Activated T-helper 1 cell treated with Interleukin-2 at 50 U/mL for 16 hours (primary cell): ENCODE results near the gene GSN.

ENCODE experiments used
- DNase-seq: peaks from one replicate; pipeline ENCODE4 v3.0.0-alpha.2; 2020; ENCODE audit warnings: low read depth

GSN gene

DNA sequence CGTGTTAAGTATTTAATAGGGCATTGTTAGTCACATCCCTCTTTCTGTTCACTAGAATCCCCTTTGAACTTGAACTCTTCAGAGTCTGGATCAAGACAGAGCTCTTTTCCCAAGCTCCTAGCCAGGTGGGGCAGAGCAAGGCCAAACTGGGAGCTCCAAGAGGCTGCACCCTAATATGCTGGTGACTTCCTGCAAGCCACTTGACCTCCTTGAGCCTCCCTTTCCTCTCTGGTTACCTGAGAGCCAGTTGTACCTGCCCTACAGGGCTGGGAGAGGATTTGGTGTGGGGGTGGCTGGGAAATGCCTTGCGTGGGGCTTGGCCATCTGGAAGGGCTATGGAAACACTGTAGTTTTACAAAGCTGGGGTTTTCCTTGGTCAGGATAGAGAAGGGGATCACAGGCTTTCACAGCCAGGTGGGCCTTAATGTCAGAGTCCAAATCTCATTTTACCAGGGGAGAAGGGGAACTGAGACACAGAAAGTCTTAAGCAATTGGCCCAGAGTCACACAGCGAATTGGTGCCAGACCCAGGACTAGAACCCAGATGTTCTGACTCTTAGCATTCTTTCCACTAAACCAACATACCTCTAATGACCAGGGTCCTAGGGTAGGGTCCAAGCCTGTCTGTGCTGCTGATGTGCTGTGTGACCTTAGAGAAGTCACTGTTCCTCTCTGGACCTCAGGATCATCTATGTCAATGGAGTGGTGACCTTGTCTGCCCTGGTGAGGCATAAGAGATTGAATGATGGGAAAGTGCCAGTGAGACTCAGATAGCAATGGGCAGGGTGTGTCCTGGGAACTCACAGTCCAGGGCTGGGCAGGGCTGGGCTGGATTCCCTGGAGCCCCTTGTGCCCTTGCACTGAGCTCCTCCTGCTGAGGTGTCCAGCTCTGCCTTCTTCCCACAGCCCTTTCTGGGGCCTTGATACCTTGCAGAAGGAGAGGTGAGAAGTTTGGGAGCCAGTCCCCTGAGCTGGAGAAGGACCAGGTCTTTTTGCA, 35.8 kb downstream of the GSN start:
- DNase-seq, result no peak

DNA sequence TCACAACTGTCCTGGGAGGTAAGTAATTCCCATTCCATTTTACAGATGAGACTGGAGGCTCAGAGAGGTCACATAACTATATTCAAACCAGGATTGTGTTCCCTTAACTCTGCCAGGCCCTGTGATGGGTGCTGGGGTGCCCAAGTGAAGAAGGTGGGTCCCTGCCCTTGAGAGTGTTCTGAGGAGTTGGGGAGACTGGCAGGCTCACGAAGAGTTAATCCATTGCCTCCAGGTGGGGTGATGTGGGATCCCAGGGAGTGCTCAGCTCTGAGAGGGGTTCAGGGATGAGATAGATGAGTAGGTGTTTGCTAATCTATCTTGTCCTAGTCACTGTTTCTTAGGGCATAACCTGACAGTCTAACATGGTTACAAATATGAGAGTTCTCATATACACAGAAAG, 36.7 kb downstream of the GSN start:
- no peak for DNase-seq

DNA sequence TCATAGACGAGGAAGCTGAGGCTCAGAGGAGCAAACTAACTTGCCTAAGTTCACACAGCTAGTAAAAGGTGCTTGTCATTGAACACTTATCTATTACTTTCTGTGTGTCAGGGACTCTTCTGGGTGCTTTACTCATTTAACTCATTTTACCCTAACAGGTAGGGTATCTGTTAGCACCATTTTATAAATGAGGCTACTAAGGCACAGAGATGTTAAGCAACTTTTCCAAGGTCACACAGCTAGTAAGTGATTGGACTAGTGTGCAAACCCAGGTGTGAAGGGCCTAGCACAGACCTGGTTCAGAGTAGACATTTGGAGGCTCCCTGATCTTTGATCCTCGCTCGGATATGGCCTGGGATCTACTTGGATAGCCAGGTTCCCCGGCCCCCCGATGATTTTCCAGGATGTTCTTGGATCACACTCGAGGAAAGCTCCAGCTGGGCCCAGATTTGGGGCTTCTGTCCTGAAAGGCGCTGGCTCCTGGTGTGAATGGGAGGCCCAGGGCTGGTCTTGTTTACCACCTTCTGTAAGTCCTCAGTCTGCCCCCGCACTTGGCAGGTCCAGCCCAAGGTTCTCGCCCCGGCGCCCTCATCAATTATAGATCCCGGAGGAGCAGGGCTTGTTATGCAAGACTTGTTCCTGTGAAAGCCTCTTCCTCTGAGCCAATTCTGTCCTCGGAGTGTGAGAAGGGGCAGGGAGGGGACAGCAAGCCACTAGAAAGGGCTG, 37.5 kb downstream of the GSN start:
- DNase-seq, result no peak

DNA sequence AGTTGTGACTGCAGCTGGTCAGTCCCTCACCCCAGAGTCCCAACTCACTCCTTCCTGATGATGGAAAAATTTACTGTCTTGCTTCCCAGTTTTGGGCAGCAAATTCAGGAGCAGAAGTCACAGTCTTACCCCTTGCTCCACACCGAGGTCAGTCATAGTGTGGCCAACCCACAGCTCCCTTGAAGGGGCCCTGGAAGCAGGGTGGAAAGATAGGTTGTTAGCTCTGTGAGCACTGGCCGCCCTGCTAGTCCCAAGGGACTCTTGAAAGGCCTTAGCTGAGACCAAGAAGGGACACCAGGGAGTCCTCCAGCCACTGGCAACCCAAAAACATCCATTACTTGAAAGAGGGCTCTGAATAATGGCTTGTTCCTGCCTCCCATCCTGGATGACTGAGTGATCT, 40.0 kb downstream of the GSN start:
- DNase-seq, result no peak

DNA sequence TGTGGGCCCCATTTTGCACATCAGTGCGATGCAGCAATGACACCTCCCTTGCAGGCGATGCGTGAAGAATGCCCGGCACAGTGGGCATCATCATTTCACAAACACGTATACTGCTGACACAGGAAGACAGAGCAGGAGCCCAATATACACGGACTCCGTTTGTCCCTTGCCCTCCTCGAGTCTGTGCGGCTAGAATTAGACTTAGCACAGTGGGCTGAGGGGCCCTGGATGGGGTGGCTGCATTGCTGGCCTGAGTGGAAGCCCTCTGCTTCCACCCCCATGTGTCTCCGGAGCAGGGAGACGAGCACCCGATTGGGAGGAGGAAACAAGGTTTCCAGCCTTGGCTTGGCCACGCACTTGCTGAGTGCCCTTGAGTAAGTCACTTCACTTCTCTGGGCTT, 40.8 kb downstream of the GSN start:
- DNase-seq, result no peak

DNA sequence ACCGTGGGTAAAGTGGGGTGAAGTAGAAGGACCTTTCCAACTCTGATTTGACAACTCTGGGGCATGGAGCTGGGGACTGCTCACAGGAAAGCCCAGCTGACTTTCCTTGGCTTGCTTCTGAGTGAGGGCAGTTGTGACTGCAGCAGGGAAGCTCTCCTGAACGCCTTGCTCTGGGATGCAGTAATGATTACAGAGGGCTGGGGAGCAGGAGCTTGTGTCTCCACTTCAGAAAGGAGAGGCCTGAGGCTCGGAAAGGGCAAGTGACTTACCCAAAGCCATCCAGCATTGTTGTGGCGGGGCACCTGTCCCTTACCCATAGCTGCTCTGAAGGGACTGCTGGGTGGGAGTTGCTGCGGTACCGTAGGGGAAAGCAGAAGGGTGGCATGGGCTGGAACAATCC, 41.2 kb downstream of the GSN start:
- no peak for DNase-seq

DNA sequence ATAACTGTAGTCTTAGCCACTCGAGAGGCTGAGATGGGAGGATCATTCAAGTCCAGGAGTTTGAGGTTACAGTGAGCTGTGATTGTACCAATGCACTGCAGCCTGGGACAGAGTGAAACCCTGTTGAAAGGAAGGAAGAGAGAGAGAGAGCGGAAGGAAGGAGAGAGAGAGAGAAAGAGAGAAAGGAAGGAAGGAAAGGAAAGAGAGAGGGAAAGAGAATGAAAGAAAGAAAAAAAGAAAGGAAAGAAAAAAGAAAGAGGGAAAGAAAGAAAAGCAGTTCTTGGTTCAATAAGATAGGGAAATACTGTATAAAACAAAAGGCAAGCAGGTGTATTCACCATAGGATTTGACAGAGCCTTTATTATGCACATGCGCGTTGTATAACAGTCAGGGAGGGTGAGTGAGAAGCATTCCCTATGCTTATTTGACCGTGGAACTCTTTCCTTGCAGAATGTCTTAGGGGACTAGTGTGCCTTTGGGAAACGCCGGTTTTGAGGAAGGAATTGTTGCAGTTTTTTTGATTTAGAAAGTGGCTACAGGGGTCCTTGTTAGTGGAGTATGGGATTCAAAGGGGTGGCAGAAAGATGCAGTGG, 42.0 kb downstream of the GSN start:
- DNase-seq, result no peak

DNA sequence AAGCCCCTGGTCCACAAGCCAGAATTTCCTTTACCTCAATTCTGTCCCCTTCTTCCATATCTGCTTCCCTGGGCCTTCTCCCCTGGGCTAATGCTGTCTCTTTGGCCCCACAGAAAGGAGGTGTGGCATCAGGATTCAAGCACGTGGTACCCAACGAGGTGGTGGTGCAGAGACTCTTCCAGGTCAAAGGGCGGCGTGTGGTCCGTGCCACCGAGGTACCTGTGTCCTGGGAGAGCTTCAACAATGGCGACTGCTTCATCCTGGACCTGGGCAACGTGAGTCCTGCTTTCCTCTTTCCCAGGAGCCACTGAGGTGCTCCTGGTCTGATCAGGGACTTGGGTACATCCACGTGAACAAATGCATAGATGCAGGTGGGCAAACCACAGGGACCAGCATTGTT, 42.6 kb downstream of the GSN start:
- DNase-seq, result no peak

DNA sequence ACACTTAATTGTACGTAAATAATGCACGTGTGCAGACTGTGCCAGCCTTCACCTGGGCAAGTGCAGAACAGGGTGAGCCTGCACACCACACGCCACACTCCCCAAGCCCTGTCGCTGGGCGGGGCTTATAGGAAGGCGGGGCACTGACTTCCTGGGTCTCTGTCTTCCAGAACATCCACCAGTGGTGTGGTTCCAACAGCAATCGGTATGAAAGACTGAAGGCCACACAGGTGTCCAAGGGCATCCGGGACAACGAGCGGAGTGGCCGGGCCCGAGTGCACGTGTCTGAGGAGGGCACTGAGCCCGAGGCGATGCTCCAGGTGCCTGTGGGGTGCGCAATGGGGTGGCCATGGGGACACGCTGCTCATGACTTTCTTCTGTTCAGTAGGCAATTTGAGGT, 44.2 kb downstream of the GSN start:
- DNase-seq, result no peak

DNA sequence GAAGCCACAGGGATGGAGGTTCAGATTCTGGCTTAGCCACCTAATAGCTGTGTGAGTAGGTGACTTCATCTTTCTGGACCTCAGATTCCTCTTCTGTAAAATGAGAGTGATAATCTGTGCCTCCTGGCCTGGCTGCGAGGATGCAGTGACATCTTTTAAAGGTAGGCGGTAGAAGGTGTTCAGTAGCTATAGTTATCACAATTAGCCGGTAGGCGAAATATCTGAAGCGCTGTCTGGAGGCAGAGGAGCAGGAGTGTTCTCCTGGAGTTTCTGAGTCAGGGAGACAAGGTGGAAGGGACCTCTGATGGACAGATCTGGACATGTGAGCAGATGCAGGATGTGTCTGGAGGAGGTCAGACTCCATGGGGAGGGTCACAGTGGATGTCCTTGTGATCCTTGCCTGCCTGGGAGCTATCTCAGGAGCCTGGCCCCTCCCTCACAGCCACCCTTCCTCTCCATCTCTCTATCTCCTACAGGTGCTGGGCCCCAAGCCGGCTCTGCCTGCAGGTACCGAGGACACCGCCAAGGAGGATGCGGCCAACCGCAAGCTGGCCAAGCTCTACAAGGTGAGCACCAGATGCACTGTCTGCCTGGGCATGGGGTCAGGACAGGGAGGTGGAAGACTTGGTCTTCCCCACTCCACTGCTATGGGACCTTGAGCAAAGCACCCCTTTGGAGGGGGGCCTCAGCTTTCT, 45.6 kb downstream of the GSN start:
- no peak for DNase-seq

DNA sequence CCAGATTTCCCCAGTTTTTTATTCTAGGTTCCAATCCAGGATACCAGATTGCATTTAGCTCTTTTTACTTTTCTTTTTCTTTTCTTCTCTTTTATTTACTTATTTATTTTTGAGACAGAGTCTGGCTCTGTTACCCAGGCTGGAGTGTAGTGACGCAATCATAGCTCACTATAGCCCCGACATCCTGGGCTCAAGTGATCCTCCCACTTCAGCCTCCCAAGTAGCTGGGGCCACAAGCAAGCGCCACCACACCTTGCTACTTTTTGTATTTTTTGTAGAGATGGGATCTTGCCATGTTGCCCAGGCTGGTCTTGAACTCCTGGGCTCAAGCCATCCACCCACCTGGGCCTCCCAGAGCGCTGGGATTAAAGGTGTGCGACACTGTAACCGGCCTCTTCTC, 48.4 kb downstream of the GSN start:
- no peak for DNase-seq

DNA sequence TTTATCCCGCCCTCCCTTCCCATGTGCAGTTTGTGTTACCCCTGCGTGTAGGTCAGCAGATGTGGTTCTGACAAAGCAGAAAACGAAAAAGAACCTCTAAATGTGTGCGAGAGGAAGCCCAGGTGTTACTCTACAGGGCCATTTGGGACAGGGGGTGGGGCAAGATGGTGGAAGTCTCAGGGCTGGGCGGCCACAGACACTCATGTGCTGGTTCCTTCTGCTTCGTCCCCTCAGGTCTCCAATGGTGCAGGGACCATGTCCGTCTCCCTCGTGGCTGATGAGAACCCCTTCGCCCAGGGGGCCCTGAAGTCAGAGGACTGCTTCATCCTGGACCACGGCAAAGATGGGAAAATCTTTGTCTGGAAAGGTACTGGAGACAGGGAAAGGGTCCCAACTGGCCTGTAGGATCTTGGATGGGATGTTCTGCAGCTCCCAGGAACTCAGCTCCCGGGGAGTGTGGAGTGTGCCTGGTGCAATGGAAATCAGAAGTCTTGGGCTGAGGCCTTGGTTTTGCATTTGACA, 49.0 kb downstream of the GSN start:
- no peak for DNase-seq

DNA sequence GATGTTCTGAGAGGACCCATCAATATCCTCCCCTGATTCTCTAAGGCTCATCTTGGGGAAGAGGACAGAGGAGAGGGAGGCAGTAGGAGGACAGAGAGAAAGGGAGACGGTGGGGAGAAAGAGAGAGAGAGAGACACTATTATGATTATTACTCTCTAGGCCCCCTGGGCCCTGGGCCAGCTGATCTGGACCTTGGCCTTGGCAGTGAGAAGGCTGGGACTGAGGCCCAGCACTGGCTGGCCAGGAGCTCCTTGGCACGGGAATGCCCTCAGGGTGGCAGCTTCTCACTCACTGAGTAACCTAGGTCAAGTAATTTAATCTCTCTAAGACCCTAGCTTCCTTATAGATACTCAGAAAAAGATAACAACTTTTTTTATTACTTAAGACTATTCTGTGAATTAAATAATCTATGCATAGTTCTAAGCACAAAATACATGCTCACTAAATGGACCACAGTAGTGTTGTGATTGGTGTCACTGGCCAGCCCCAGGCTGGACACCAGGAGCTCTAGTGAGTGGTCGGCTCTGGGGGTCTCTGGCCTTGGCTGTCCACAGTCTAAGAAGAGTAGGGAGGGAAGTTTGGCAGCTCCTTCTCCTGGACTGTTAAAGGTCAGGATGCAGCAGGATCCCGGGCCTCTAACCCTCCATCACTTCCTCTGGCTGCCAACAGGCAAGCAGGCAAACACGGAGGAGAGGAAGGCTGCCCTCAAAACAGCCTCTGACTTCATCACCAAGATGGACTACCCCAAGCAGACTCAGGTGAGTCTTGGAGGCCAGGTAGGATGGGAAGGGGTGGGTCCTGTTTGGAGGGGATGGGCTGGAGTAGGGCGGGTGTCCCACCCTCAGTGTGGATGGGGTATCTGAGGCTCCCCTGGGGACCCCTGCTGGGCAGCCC, 50.0 kb downstream of the GSN start:
- no peak for DNase-seq

DNA sequence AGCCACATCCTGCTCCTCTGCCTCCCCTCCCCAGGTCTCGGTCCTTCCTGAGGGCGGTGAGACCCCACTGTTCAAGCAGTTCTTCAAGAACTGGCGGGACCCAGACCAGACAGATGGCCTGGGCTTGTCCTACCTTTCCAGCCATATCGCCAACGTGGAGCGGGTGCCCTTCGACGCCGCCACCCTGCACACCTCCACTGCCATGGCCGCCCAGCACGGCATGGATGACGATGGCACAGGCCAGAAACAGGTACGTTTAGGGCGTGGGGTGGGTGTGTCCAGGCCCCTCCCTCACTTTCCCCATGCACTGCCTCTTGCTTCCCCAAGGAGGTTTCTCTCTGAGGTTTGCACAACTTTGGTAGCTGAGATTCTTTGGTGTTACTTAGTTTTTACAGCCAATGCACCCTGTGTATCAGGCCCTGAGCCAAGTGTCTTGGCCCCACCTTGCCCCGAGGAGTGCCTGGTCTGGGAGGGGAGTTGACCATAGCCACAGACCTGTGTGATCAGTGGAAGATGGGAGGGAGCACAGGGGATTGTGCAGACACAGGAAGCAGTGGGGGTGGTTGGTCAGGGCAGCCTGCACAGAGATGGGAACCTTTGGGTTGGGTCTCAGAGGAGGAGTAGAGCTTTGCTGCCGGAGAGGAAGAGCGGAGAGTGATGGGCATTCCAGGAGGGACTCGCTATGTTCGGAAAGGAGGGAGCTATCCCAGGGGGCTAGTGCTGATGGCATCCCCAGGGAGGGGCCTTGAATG, 50.8 kb downstream of the GSN start:
- DNase-seq, result no peak

DNA sequence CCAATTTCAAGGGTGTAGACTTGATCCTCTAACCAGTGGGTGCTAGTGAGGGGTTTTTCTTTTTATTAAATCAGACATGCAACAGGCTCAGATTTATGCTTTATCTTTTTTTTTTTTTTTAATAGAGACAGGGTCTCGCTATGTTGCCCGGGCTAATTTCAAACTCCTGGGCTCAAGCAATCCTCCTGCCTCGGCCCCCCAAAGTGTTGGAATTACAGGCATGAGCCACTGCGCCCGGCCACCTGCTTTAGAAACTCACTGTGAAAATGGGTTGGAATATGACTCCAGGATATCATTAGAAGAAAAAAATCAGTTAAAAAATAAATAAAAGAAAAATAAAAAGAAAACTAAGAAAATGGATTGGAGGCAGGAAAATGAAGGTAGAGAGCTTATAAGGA, 51.4 kb downstream of the GSN start:
- DNase-seq, result no peak

DNA sequence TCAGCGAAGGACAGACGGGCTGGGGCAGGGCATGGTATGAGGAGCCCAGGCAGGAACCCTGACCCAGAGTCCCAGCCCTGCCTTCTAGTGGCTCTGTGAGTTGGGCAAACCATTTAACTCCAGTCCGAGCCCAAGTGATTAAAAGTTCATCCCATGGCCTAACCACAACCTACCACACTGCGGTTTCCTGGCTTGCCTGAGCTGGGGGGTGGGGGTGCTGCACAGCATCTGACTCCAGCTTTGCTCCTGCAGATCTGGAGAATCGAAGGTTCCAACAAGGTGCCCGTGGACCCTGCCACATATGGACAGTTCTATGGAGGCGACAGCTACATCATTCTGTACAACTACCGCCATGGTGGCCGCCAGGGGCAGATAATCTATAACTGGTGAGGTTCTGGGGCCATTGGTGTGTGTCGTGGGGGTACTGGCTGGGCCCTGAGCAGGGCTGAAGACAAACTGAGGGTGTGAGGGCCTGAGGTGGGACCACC, 53.1 kb downstream of the GSN start:
- DNase-seq, result no peak

DNA sequence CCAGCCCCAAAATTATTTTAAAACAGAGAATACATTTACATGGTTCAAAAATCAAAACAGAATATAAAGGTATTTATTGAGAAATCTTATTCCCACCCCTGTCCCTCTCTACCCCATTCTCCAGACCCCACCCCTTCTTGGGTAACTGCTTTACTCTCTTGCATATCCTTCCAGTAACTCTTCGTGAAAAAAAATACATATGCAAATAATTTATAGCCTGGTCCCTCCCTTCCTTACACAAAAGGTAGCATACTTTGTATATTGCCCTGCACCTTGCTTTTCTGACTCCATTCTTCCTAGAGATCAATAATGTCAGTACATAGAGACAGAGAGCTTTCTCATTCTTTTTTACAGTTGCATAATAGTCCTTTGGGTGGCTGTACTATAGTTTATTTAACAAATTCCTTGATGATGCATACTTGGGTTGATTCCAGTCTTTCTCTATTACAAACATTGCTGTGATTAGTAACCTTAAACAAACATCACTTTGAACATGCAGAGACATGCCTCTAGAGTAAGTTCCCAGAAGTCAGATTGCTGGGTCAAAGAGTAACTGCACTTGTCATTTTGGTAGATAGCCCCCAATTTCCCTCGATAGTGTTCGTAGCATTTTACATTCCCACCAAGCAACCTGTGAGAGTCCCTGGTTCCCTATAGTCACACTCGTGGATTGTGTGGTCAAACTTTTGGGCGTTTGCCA, 54.2 kb downstream of the GSN start:
- DNase-seq, result no peak

DNA sequence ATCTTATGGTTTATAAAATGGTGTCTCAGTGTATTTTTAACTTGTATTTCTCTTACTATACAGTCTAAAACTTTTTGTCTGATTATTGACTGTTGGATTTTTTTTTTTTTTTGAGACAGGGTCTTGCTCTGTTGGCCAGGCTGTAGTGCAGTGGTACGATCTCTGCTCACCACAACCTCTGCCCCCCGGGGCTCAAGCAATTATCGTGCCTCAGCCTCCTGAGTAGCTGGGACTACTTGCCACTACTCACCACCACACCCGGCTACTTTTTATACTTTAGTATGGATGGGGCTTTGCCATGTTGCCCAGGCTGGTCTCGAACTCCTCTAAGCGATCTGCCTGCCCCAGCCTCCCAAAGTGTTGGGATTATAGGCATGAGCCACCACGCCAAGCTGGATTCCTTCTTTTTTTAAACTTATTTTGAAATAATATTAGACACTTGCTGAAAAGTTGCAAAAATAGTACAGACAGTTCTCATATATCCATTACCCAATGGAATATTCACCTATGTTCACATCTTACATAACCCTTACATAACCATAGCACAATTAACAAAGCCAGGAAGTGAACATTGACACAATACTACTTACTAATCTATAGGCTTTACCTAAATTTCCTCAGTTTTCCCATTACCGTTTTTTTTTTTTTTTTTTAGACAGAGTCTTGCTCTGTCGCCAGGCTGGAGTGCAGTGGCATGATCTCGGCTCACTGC, 54.9 kb downstream of the GSN start:
- DNase-seq, result no peak
